Kidney (tissue), 14 donors: ENCODE measurements around the gene MTIF3. TPM values are rescaled to one million over a fixed set of nuclear protein-coding genes. Genes with fewer than 3 reads are reported as not detected.

Source experiments
- DNase-seq, 5 donors: peaks; one replicate each; pipeline ENCODE4 v3.0.0-alpha.2; 2013 to 2020
- FAIRE-seq: peaks from 2 replicates; lab custom pipeline; 2012; peaks lifted over from hg19 to GRCh38; lab: Jason Lieb, UNC
- H3K27ac ChIP-seq, 2 donors: one replicate each; pipeline ENCODE4 v1.7.0; 2013; ENCODE audit warnings: low read depth in 2 of 2, low read length in 2 of 2, inconsistent platforms in 1 of 2
- H3K27me3 ChIP-seq: one replicate; pipeline ENCODE4 v1.7.1; 2013; ENCODE audit warnings: low read length, inconsistent platforms; ENCODE audit not compliant: control insufficient read depth, insufficient read depth
- H3K36me3 ChIP-seq, 3 donors: one replicate each; pipeline versions ENCODE4 v1.7.0 to v1.7.1; 2013; ENCODE audit warnings: low read length in 3 of 3, control low read depth in 1 of 3, inconsistent platforms in 1 of 3; ENCODE audit not compliant: insufficient read depth in 3 of 3, control insufficient read depth in 2 of 3
- H3K4me1 ChIP-seq, 3 donors: one replicate each; pipeline versions ENCODE4 v1.7.0 to v1.7.1; 2013; ENCODE audit warnings: low read length in 3 of 3, inconsistent platforms in 1 of 3, low read depth in 1 of 3; ENCODE audit not compliant: control insufficient read depth in 2 of 3, insufficient read depth in 2 of 3
- H3K4me3 ChIP-seq, 3 donors: one replicate each; pipeline versions ENCODE4 v1.7.0 to v1.8.1; 2013; ENCODE audit warnings: low read length in 3 of 3, control low read depth in 1 of 3, inconsistent platforms in 1 of 3
- H3K9ac ChIP-seq, 3 donors: one replicate each; pipeline versions ENCODE4 v1.7.0 to v1.7.1; 2013; ENCODE audit warnings: low read length in 3 of 3, control low read depth in 1 of 3, inconsistent platforms in 1 of 3
- H3K9me3 ChIP-seq, 3 donors: one replicate each; pipeline versions ENCODE4 v1.7.0 to v1.7.1; 2013; ENCODE audit warnings: low read length in 3 of 3, control low read depth in 1 of 3, inconsistent platforms in 1 of 3; ENCODE audit not compliant: control insufficient read depth in 2 of 3, insufficient read depth in 1 of 3
- CTCF ChIP-seq: IDR thresholded peaks from 3 replicates; pipeline ENCODE4 v1.5.1; 2012; ENCODE audit warnings: mild to moderate bottlenecking, moderate library complexity, borderline replicate concordance; ENCODE audit not compliant: insufficient read depth; ENCODE audit errors: extremely low read depth
- intact Hi-C: fragments of 100-400 bp; cut with DNase I; formaldehyde crosslinking; loops from one replicate; pipeline ENCODE4 v1.11.1; 2022
- polyA plus RNA-seq: library from polyadenylated mRNA; stranded (reverse); fragments of 350-450 nt; fragmentation: Illumina TruSeq; extraction: RNeasy Lipid Tissue Mini Kit (QIAGEN cat#74804); gene quantifications from one replicate; pipeline ENCODE4 v1.2.3, GENCODE V29; 2014; ENCODE audit warnings: low read depth, low replicate concordance; ENCODE audit not compliant: insufficient read depth
- total RNA-seq: library from RNA; stranded (reverse); fragmentation: NEBNext Ultra II Directional; extraction: Animal tissue kit (Norgen Biotek cat#: 25700); gene quantifications from one replicate; pipeline ENCODE4 v1.2.1, GENCODE V29; 2021
- donor health status: control.
- donor health status: control.
- donor health status: control.
- donor health status: control.
- donor health status: control.
- donor health status: DM: yes; HTN: yes; CAD: no.
- donor health status: Normal renal cell carcinoma (clear cell type).

Gene MTIF3
- total and polyA plus RNA-seq, 2 donors from 2014 or later = 48.5 to 130 TPM

- DNase-seq (no peak), FAIRE-seq (no peak)
- H3K4me3 ChIP-seq = no peak overlapping the region
- intact Hi-C loops = no loop called here
- TF ChIP-seq CTCF = no peak
- no peaks in the 10 kb centered on the region for H3K36me3 ChIP-seq
- no peaks in the 10 kb centered on the region for H3K27me3 ChIP-seq
- H3K9ac ChIP-seq = no peak overlapping the region
- H3K27ac ChIP-seq = no peak overlapping the region
- no peaks in the 10 kb centered on the region for H3K4me1 ChIP-seq
- H3K9me3 ChIP-seq = no peaks in the 10 kb centered on the region
Measured at GRCh38 chr13:27389891-27390290, 60.5 kb downstream of the MTIF3 start.

- Histone ChIP-seq H3K27me3 (no peaks in the 10 kb centered on the region), H3K4me1 (no peaks in the 10 kb centered on the region), H3K36me3 (no peaks in the 10 kb centered on the region), H3K9ac (no peak overlapping the region), H3K27ac (no peak overlapping the region), H3K4me3 (no peak overlapping the region), H3K9me3 (no peaks in the 10 kb centered on the region)
- no peak for TF ChIP-seq CTCF
- no peak for FAIRE-seq
- no peak for DNase-seq
- intact Hi-C loops = no loop called here
Measured at GRCh38 chr13:27388241-27388640, 62.1 kb downstream of the MTIF3 start.

Other genes starting within 250 kb of the MTIF3 start
- gene RPL21, start 199.0 kb downstream of the MTIF3 start, total RNA-seq = 864 TPM
- gene RPL21, start 199.0 kb downstream of the MTIF3 start, polyA plus RNA-seq = 2,520 TPM
- 42.4 TPM for gene RASL11A, start 179.7 kb downstream of the MTIF3 start, total RNA-seq
- 66.6 TPM for gene RASL11A, start 179.7 kb downstream of the MTIF3 start, polyA plus RNA-seq
- 64.8 TPM for gene GTF3A, start 25.9 kb downstream of the MTIF3 start, total RNA-seq
- gene GTF3A, start 25.9 kb downstream of the MTIF3 start, polyA plus RNA-seq = 126 TPM
- gene LNX2, start 170.0 kb upstream of the MTIF3 start, total RNA-seq = 13.8 TPM
- 5.6 TPM for gene LNX2, start 170.0 kb upstream of the MTIF3 start, polyA plus RNA-seq
- gene POLR1D, start 171.3 kb upstream of the MTIF3 start, total RNA-seq = 72.8 TPM
- 124 TPM for gene POLR1D, start 171.3 kb upstream of the MTIF3 start, polyA plus RNA-seq